ENCODE results near the gene TKFC.

The TKFC gene

GRCh38 chr11:61356706-61357105 is 23.7 kb downstream of the TKFC start:
- no peaks in the 10 kb centered on the region for H3K27me3 ChIP-seq (ENCODE audit: insufficient read depth, low read length)
- no peak overlapping the region for H3K27ac ChIP-seq (ENCODE audit: low read depth, low read length)
- no peak overlapping the region for H3K4ac ChIP-seq (ENCODE audit: low read depth, low read length)
- no peak overlapping the region for H2AFZ ChIP-seq (ENCODE audit: insufficient read depth, low read length, poor library complexity)
- DNase-seq: no peak
- no peaks in the 10 kb centered on the region for H3K9me3 ChIP-seq (ENCODE audit: insufficient read depth, low read depth, low read length)
- H3K79me2 ChIP-seq (ENCODE audit: control insufficient read depth, insufficient read depth, low read length, poor library complexity): peaks cover 5% of the 10 kb centered on the region
- H4K91ac ChIP-seq (ENCODE audit: low read depth, low read length): no peak overlapping the region
- WGBS (ENCODE audit: extremely low coverage, insufficient coverage, insufficient read length): no CpG with 5 or more reads among the region's 4 CpGs
- H3K79me1 ChIP-seq (ENCODE audit: low read length): peaks cover 5% of the 10 kb centered on the region
- H3K9ac ChIP-seq (ENCODE audit: low read length): no peak overlapping the region
- H3K18ac ChIP-seq (ENCODE audit: low read length): no peak overlapping the region
- no peak overlapping the region for H2BK5ac ChIP-seq (ENCODE audit: low read depth, low read length, poor library complexity)
- no peak overlapping the region for H3K14ac ChIP-seq (ENCODE audit: low read length)
- peaks cover 5 to 6% of the 10 kb centered on the region in 2 experiments for H3K4me1 ChIP-seq (ENCODE audit: control insufficient read depth in 1 of 2, insufficient read depth in 2 of 2, low read length in 2 of 2)
- no peak overlapping the region for H4K12ac ChIP-seq (ENCODE audit: low read depth, low read length)
- no peak overlapping the region for H2AK5ac ChIP-seq (ENCODE audit: low read length)
- H4K8ac ChIP-seq (ENCODE audit: low read depth, low read length): no peak overlapping the region
- no peak overlapping the region for H2BK120ac ChIP-seq (ENCODE audit: insufficient read depth, low read length, poor library complexity)
- H3K4me2 ChIP-seq (ENCODE audit: low read length): no peak overlapping the region
- peaks cover 9 to 15% of the 10 kb centered on the region in 2 experiments for H3K36me3 ChIP-seq (ENCODE audit: control insufficient read depth in 1 of 2, insufficient read depth in 2 of 2, low read length in 2 of 2)
- H3K4me3 ChIP-seq (ENCODE audit: low read depth, low read length): no peak overlapping the region
- H2BK12ac ChIP-seq (ENCODE audit: low read length): no peak overlapping the region
- H3K23ac ChIP-seq (ENCODE audit: low read length): no peak overlapping the region

DNA sequence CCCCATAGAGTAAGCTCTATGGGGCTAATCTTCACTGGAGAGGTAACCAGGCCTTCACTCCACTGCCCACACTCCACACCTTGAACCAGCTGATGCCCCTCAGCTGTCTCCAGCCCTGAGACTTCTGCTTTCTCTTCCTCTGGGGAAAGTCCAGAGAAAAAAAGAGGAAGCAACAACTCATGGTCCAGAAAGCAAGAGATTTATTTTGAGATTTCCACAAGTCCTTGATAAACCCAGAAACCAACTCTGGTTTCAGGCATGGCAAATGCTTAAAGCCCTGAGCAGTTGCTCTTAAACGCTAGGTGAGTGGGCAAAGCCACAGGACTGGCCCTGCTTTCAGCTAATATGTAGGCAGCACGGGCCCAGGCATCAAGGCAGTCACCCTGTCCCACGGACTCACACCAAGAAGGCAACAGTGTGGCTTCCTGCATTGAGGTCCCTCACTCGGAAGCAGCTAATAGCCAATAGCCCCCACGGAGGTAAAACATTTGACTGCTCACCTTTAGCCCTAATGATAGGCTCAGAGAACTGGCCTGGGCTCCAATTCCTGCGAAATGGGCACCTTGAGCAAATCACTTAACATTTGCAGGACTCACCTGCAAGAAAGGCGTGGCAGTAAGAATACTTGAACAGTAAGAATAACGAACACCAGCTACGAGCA is 24.3 kb downstream of the TKFC start:
- no peak overlapping the region for H4K12ac ChIP-seq (ENCODE audit: low read depth, low read length)
- H3K4me1 ChIP-seq (ENCODE audit: control insufficient read depth in 1 of 2, insufficient read depth in 2 of 2, low read length in 2 of 2): peaks cover 5 to 6% of the 10 kb centered on the region in 2 experiments
- no peak overlapping the region for H3K14ac ChIP-seq (ENCODE audit: low read length)
- peaks cover 6 to 12% of the 10 kb centered on the region in 2 experiments for H3K36me3 ChIP-seq (ENCODE audit: control insufficient read depth in 1 of 2, insufficient read depth in 2 of 2, low read length in 2 of 2)
- H3K27me3 ChIP-seq (ENCODE audit: insufficient read depth, low read length): no peaks in the 10 kb centered on the region
- no peaks in the 10 kb centered on the region for H3K9me3 ChIP-seq (ENCODE audit: insufficient read depth, low read depth, low read length)
- H3K4ac ChIP-seq (ENCODE audit: low read depth, low read length): no peak overlapping the region
- no peak overlapping the region for H3K4me3 ChIP-seq (ENCODE audit: low read depth, low read length)
- no peak overlapping the region for H2AK5ac ChIP-seq (ENCODE audit: low read length)
- no peak overlapping the region for H3K18ac ChIP-seq (ENCODE audit: low read length)
- H2BK5ac ChIP-seq (ENCODE audit: low read depth, low read length, poor library complexity): no peak overlapping the region
- no peak overlapping the region for H3K23ac ChIP-seq (ENCODE audit: low read length)
- H3K9ac ChIP-seq (ENCODE audit: low read length): no peak overlapping the region
- H4K8ac ChIP-seq (ENCODE audit: low read depth, low read length): no peak overlapping the region
- H3K4me2 ChIP-seq (ENCODE audit: low read length): no peak overlapping the region
- no peak overlapping the region for H3K27ac ChIP-seq (ENCODE audit: low read depth, low read length)
- no peak overlapping the region for H2BK120ac ChIP-seq (ENCODE audit: insufficient read depth, low read length, poor library complexity)
- H4K91ac ChIP-seq (ENCODE audit: low read depth, low read length): no peak overlapping the region
- peaks cover 8% of the 10 kb centered on the region for H3K79me1 ChIP-seq (ENCODE audit: low read length)
- DNase-seq: no peak
- peaks cover 9% of the 10 kb centered on the region for H3K79me2 ChIP-seq (ENCODE audit: control insufficient read depth, insufficient read depth, low read length, poor library complexity)
- no peak overlapping the region for H2AFZ ChIP-seq (ENCODE audit: insufficient read depth, low read length, poor library complexity)
- no peak overlapping the region for H2BK12ac ChIP-seq (ENCODE audit: low read length)
- WGBS (ENCODE audit: extremely low coverage, insufficient coverage, insufficient read length): no CpG with 5 or more reads among the region's 9 CpGs

DNA sequence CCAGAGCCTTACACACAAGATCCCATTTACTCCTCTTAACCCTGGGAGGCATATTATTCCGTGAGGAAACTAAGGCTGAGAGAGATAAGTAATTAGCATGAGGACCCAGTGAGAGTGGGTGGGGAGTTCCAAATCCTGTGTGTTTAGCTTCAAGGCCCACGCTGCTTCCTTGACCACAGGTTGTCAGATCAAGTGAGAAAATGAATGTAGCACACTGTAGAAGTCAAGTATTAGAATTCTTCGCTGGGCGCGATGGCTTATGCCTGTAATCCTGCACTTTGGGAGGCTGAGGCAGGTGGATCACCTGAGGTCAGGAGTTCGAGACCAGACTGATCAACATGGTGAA is 24.8 kb downstream of the TKFC start:
- peaks cover 12% of the 10 kb centered on the region for H3K79me2 ChIP-seq (ENCODE audit: control insufficient read depth, insufficient read depth, low read length, poor library complexity)
- no peak overlapping the region for H4K91ac ChIP-seq (ENCODE audit: low read depth, low read length)
- no peak overlapping the region for H3K27ac ChIP-seq (ENCODE audit: low read depth, low read length)
- no peak overlapping the region for H3K23ac ChIP-seq (ENCODE audit: low read length)
- H3K9me3 ChIP-seq (ENCODE audit: insufficient read depth, low read depth, low read length): no peaks in the 10 kb centered on the region
- H3K9ac ChIP-seq (ENCODE audit: low read length): no peak overlapping the region
- H3K14ac ChIP-seq (ENCODE audit: low read length): no peak overlapping the region
- peaks cover 6 to 10% of the 10 kb centered on the region in 2 experiments for H3K36me3 ChIP-seq (ENCODE audit: control insufficient read depth in 1 of 2, insufficient read depth in 2 of 2, low read length in 2 of 2)
- H3K4me3 ChIP-seq (ENCODE audit: low read depth, low read length): no peak overlapping the region
- DNase-seq: no peak
- no peak overlapping the region for H3K4ac ChIP-seq (ENCODE audit: low read depth, low read length)
- no peak overlapping the region for H2AFZ ChIP-seq (ENCODE audit: insufficient read depth, low read length, poor library complexity)
- no peak overlapping the region for H4K12ac ChIP-seq (ENCODE audit: low read depth, low read length)
- H2BK12ac ChIP-seq (ENCODE audit: low read length): no peak overlapping the region
- no peaks in the 10 kb centered on the region for H3K27me3 ChIP-seq (ENCODE audit: insufficient read depth, low read length)
- H4K8ac ChIP-seq (ENCODE audit: low read depth, low read length): no peak overlapping the region
- no peak overlapping the region for H2AK5ac ChIP-seq (ENCODE audit: low read length)
- H2BK120ac ChIP-seq (ENCODE audit: insufficient read depth, low read length, poor library complexity): no peak overlapping the region
- no peak overlapping the region for H3K4me2 ChIP-seq (ENCODE audit: low read length)
- peaks cover 8% of the 10 kb centered on the region for H3K79me1 ChIP-seq (ENCODE audit: low read length)
- no CpG with 5 or more reads among the region's 6 CpGs for WGBS (ENCODE audit: extremely low coverage, insufficient coverage, insufficient read length)
- H3K4me1 ChIP-seq (ENCODE audit: control insufficient read depth in 1 of 2, insufficient read depth in 2 of 2, low read length in 2 of 2): peaks cover 5 to 10% of the 10 kb centered on the region in 2 experiments
- H2BK5ac ChIP-seq (ENCODE audit: low read depth, low read length, poor library complexity): no peak overlapping the region
- H3K18ac ChIP-seq (ENCODE audit: low read length): no peak overlapping the region

DNA sequence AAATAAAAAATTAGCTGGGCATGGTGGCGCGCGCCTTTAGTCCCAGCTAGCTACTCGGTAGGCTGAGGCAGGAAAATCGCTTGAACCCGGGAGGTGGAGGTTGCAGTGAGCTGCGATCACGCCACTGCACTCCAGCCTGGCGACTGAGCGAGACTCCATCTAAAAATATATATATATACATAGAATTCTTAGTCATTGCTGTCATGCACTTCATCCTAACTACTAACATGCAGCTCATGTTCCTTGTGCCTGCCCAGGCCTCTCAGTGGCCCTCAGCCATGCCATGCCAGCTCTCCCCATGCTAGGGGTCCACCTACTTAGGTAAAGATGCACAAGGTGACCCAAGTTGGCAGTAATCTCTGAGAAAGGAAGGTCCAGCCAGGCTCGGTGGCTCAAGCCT is 25.5 kb downstream of the TKFC start:
- no peak overlapping the region for H4K91ac ChIP-seq (ENCODE audit: low read depth, low read length)
- H3K4me2 ChIP-seq (ENCODE audit: low read length): no peak overlapping the region
- H3K36me3 ChIP-seq (ENCODE audit: control insufficient read depth in 1 of 2, insufficient read depth in 2 of 2, low read length in 2 of 2): peaks cover 4 to 6% of the 10 kb centered on the region in 2 experiments
- DNase-seq: no peak
- no peak overlapping the region for H3K18ac ChIP-seq (ENCODE audit: low read length)
- no peaks in the 10 kb centered on the region for H3K9me3 ChIP-seq (ENCODE audit: insufficient read depth, low read depth, low read length)
- no peak overlapping the region for H3K27ac ChIP-seq (ENCODE audit: low read depth, low read length)
- peaks cover 8% of the 10 kb centered on the region for H3K79me1 ChIP-seq (ENCODE audit: low read length)
- no peak overlapping the region for H3K23ac ChIP-seq (ENCODE audit: low read length)
- no peak overlapping the region for H2BK120ac ChIP-seq (ENCODE audit: insufficient read depth, low read length, poor library complexity)
- H3K14ac ChIP-seq (ENCODE audit: low read length): no peak overlapping the region
- H3K4me3 ChIP-seq (ENCODE audit: low read depth, low read length): no peak overlapping the region
- no peak overlapping the region for H3K4ac ChIP-seq (ENCODE audit: low read depth, low read length)
- WGBS (ENCODE audit: extremely low coverage, insufficient coverage, insufficient read length): no CpG with 5 or more reads among the region's 11 CpGs
- no peaks in the 10 kb centered on the region for H3K27me3 ChIP-seq (ENCODE audit: insufficient read depth, low read length)
- no peak overlapping the region for H2AK5ac ChIP-seq (ENCODE audit: low read length)
- H2BK5ac ChIP-seq (ENCODE audit: low read depth, low read length, poor library complexity): no peak overlapping the region
- H4K8ac ChIP-seq (ENCODE audit: low read depth, low read length): no peak overlapping the region
- H3K9ac ChIP-seq (ENCODE audit: low read length): no peak overlapping the region
- H3K79me2 ChIP-seq (ENCODE audit: control insufficient read depth, insufficient read depth, low read length, poor library complexity): peaks cover 12% of the 10 kb centered on the region
- H2AFZ ChIP-seq (ENCODE audit: insufficient read depth, low read length, poor library complexity): no peak overlapping the region
- H2BK12ac ChIP-seq (ENCODE audit: low read length): no peak overlapping the region
- peaks cover 7 to 11% of the 10 kb centered on the region in 2 experiments for H3K4me1 ChIP-seq (ENCODE audit: control insufficient read depth in 1 of 2, insufficient read depth in 2 of 2, low read length in 2 of 2)
- H4K12ac ChIP-seq (ENCODE audit: low read depth, low read length): no peak overlapping the region

Measured in trophoblast cell (in vitro differentiated cells and primary cell).